SK-N-SH (cell line): Measurements from ENCODE around the gene TOP3A.

ENCODE experiments used
- CTCF ChIP-seq: fragments of 200-600 bp; sonication (generic); IDR thresholded peaks from 2 replicates; pipeline ENCODE4 v1.6.1; 2017; ENCODE audit warnings: antibody characterized with exemption, mild to moderate bottlenecking, moderate library complexity
- EZH2phosphoT487 ChIP-seq: fragments of 200-600 bp; sonication (generic); IDR thresholded peaks from 2 replicates; pipeline ENCODE4 v1.6.1; 2017; ENCODE audit warnings: low read depth, mixed run types, mild to moderate bottlenecking, antibody characterized with exemption, moderate library complexity, borderline replicate concordance
- GABPA ChIP-seq: IDR thresholded peaks from 2 replicates; pipeline ENCODE4 v1.4.0; 2012; ENCODE audit warnings: low read depth, mild to moderate bottlenecking
- REST ChIP-seq: IDR thresholded peaks from 2 replicates; pipeline ENCODE4 v1.6.1; 2012; ENCODE audit warnings: mild to moderate bottlenecking, low read depth, low read length, moderate library complexity
- TAF1 ChIP-seq: IDR thresholded peaks from 2 replicates; pipeline ENCODE4 v1.6.1; 2012; ENCODE audit warnings: low read depth, mild to moderate bottlenecking, low read length, moderate library complexity, borderline replicate concordance

DNA sequence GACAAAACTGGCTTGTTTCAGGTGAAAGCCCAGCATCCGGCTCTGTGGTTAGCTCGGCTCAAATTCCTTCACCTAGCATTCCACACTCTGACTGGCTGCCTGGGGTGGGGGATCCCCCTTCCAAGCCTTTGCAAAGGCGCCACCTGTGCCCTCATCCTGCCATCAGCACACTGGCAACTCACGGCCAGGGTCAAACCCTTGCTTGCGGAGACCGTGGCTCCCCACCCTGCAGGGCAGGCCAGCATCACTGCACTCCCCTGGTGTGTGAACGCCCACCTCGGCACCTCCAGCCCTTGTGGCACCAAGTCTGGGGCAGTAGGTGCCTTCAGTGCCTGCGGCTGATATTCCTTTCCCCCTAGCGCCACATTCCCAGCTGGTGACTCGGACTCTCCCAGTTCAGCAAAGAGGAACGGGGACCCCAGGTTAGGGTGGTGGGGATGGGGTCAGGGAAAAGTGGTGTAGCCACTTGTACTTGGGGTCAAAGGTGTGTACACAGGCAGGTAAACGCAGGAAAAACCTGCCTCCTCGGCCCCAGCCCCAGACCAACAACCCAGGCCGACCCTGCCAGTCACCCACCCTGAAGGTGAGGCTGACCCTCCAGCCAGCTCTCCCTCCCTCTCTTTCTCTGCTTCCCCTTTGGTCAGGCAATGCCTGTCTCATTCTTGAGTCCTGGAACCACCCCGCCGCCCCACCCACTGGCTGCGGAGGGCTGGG, 57.4 kb downstream of the TOP3A start:
- no peak for TF ChIP-seq REST
- no peak for TF ChIP-seq GABPA
- TF ChIP-seq CTCF, result no peak
- no peak for TF ChIP-seq TAF1
- no peak for TF ChIP-seq EZH2phosphoT487
